HT1080 (cell line): Measurements from ENCODE around the gene GAGE12G. TPM values are rescaled to one million over a fixed set of nuclear protein-coding genes. Genes with fewer than 3 reads are reported as not detected.
"Not testable (repeated sequence)": the region's sequence is repeated elsewhere in the genome, so short reads cannot be mapped to it uniquely, and the experiment has no call there.

Source experiments
- DNase-seq: peaks from one replicate; pipeline ENCODE4 v3.0.0-alpha.2; 2015; ENCODE audit warnings: low read depth
- polyA plus RNA-seq, 2 experiments: library from polyadenylated mRNA; depleted of rRNA; stranded (reverse); fragments of >200 nt; gene quantifications; 2 replicates each; pipeline ENCODE4 v1.2.3, GENCODE V29; 2015
- small RNA-seq: library from RNA; depleted of rRNA; stranded (forward); fragments of <200 nt; gene quantifications from one replicate; pipeline ENCODE3, GENCODE V24; 2014
- total RNA-seq: library from RNA; depleted of rRNA; stranded (reverse); fragments of >200 nt; shearing (Covaris generic); gene quantifications from 2 replicates; pipeline ENCODE4 v1.2.3, GENCODE V29; 2014; rRNA removed

GAGE12G gene, protein sequence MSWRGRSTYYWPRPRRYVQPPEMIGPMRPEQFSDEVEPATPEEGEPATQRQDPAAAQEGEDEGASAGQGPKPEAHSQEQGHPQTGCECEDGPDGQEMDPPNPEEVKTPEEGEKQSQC
- not detected in 2 replicates for total RNA-seq
- 0.43 TPM in 1 of 2 replicates, not detected in the other for polyA plus RNA-seq (2015; cell fraction: cytosol; rRNA removed)
- polyA plus RNA-seq (2015; cell fraction: nucleus; rRNA removed), result not detected in 2 replicates

DNA sequence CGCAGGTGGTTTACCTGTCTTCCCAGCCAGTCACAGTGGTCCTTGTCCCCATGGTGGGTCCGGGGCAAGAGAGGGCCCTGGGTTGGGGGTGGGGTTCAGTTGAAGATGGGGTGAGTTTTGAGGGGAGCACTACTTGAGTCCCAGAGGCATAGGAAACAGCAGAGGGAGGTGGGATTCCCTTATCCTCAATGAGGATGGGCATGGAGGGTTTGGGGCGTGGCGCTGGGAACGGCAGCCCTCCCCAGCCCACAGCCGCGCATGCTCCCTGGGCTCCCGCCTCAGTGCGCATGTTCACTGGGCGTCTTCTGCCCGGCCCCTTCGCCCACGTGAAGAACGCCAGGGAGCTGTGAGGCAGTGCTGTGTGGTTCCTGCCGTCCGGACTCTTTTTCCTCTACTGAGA is at the start of gene GAGE12G:
TSS of gene GAGE12G (plus strand) at position 301 of the 400 bp plus-strand sequence. CDS start 1,155 bp downstream, outside the sequence.
- not testable (repeated sequence) for DNase-seq

DNA sequence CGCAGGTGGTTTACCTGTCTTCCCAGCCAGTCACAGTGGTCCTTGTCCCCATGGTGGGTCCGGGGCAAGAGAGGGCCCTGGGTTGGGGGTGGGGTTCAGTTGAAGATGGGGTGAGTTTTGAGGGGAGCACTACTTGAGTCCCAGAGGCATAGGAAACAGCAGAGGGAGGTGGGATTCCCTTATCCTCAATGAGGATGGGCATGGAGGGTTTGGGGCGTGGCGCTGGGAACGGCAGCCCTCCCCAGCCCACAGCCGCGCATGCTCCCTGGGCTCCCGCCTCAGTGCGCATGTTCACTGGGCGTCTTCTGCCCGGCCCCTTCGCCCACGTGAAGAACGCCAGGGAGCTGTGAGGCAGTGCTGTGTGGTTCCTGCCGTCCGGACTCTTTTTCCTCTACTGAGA is 38.3 kb upstream of the GAGE12G start, which contains the start of gene GAGE12C:
TSS of gene GAGE12C (plus strand) at position 301 of the 400 bp plus-strand sequence. CDS start 1,155 bp downstream, outside the sequence.
- DNase-seq, result not testable (repeated sequence)

DNA sequence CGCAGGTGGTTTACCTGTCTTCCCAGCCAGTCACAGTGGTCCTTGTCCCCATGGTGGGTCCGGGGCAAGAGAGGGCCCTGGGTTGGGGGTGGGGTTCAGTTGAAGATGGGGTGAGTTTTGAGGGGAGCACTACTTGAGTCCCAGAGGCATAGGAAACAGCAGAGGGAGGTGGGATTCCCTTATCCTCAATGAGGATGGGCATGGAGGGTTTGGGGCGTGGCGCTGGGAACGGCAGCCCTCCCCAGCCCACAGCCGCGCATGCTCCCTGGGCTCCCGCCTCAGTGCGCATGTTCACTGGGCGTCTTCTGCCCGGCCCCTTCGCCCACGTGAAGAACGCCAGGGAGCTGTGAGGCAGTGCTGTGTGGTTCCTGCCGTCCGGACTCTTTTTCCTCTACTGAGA is 28.8 kb upstream of the GAGE12G start, which contains the start of gene GAGE12D:
TSS of gene GAGE12D (plus strand) at position 301 of the 400 bp plus-strand sequence. CDS start 1,155 bp downstream, outside the sequence.
- DNase-seq, result not testable (repeated sequence)

DNA sequence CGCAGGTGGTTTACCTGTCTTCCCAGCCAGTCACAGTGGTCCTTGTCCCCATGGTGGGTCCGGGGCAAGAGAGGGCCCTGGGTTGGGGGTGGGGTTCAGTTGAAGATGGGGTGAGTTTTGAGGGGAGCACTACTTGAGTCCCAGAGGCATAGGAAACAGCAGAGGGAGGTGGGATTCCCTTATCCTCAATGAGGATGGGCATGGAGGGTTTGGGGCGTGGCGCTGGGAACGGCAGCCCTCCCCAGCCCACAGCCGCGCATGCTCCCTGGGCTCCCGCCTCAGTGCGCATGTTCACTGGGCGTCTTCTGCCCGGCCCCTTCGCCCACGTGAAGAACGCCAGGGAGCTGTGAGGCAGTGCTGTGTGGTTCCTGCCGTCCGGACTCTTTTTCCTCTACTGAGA is 19.2 kb upstream of the GAGE12G start, which contains the start of gene GAGE12E:
TSS of gene GAGE12E (plus strand) at position 301 of the 400 bp plus-strand sequence. CDS start 1,155 bp downstream, outside the sequence.
- DNase-seq, result not testable (repeated sequence)

DNA sequence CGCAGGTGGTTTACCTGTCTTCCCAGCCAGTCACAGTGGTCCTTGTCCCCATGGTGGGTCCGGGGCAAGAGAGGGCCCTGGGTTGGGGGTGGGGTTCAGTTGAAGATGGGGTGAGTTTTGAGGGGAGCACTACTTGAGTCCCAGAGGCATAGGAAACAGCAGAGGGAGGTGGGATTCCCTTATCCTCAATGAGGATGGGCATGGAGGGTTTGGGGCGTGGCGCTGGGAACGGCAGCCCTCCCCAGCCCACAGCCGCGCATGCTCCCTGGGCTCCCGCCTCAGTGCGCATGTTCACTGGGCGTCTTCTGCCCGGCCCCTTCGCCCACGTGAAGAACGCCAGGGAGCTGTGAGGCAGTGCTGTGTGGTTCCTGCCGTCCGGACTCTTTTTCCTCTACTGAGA is 9.7 kb upstream of the GAGE12G start, which contains the start of gene GAGE12F:
TSS of gene GAGE12F (plus strand) at position 301 of the 400 bp plus-strand sequence. CDS start 1,155 bp downstream, outside the sequence.
- DNase-seq, result not testable (repeated sequence)

DNA sequence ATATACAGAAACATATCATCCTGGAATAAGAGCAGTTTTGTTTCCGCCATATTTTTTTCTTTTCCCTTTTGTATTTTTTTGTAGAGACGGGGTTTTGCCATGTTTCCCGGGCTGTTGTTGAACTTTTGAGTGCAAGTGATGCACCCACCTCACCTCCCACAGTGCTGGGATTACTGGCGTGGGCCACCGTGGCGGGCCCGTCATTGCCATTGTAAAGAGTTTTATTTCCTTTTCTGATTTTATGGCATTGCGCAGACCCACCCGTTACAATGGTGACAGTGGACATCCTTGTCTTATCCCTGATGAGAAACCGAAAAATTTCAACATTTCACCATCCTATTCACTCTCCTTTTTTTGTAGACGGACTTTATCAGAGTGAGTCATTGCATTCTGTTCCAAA is 1.5 kb upstream of the GAGE12G start:
- not testable (repeated sequence) for DNase-seq

DNA sequence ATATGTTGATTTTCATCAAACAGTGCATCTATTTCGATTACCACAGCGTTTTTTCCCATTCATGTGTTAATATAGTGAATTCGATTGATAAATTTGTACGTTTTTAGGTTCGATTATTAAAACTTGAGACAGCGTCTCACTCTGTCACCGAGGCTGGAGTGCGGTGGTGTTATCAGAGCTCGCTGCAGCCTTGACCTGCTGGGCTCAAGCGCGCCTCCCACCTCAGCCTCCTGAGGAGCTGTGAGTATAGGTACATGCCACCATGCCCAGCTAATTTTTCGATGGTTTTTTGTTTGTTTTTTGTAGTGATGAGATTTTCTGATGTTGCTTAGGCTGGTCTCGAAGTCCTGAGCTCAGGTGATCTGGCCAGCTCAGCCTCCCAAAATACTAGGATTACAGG is 1.0 kb upstream of the GAGE12G start:
- DNase-seq, result not testable (repeated sequence)

DNA sequence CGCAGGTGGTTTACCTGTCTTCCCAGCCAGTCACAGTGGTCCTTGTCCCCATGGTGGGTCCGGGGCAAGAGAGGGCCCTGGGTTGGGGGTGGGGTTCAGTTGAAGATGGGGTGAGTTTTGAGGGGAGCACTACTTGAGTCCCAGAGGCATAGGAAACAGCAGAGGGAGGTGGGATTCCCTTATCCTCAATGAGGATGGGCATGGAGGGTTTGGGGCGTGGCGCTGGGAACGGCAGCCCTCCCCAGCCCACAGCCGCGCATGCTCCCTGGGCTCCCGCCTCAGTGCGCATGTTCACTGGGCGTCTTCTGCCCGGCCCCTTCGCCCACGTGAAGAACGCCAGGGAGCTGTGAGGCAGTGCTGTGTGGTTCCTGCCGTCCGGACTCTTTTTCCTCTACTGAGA is 9.4 kb downstream of the GAGE12G start, which contains the start of gene GAGE12H:
TSS of gene GAGE12H (plus strand) at position 301 of the 400 bp plus-strand sequence. CDS start 1,155 bp downstream, outside the sequence.
- not testable (repeated sequence) for DNase-seq

DNA sequence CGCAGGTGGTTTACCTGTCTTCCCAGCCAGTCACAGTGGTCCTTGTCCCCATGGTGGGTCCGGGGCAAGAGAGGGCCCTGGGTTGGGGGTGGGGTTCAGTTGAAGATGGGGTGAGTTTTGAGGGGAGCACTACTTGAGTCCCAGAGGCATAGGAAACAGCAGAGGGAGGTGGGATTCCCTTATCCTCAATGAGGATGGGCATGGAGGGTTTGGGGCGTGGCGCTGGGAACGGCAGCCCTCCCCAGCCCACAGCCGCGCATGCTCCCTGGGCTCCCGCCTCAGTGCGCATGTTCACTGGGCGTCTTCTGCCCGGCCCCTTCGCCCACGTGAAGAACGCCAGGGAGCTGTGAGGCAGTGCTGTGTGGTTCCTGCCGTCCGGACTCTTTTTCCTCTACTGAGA is 19.0 kb downstream of the GAGE12G start, which contains the start of gene GAGE2A:
TSS of gene GAGE2A (plus strand) at position 301 of the 400 bp plus-strand sequence. CDS start 1,155 bp downstream, outside the sequence.
- DNase-seq, result not testable (repeated sequence)

DNA sequence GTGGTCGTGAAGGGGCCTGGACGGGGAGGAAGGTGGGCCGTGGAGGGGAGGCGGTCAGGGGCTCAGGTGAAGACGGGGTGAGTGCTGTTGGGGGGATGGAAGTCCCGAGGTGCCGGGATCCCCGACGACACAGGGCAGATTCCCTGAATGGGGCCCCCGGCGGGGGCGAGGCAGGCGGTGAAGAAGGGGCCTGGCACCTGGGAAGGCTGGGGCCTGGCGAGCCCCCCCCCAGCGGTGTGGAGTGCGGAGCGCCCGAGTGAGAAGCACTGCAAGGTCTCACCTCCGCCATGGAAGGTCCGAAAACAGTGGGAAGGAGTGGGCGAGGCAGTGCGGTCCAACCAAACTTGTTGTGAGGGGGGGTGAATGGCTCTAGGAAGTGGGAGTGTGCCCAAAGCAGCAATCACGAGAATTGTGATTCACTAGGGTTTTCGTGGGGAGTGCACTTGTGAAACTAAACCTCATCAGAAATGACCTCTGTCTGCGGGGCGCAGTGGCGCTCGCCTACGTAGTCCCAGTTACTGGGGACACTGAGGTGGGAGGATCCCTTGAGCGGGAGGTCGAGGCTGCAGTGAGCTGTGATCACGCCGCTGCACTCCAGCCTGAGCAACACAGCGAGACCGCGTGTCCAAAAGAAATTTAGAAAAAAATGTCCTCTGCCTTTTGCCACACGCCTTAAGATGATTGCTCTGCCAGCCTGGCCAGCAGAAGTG is 19.7 kb downstream of the GAGE12G start:
- not testable (repeated sequence) for DNase-seq

DNA sequence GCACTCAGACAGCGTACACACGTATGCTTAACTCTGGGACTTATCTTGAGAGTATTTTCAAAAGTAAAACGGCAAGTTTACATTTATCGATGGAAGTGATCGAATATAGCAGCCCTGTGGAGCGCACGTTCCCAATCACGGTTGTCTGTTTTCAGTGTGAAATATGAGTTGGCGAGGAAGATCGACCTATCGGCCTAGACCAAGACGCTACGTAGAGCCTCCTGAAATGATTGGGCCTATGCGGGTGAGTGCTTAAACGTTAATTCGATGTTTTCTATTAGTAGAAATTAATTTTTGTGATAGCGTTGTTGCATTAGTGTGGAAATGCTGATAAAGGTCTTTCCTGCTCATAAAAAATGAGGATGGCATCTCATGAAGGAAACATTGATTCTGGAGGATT is 20.3 kb downstream of the GAGE12G start:
- DNase-seq, result not testable (repeated sequence)

DNA sequence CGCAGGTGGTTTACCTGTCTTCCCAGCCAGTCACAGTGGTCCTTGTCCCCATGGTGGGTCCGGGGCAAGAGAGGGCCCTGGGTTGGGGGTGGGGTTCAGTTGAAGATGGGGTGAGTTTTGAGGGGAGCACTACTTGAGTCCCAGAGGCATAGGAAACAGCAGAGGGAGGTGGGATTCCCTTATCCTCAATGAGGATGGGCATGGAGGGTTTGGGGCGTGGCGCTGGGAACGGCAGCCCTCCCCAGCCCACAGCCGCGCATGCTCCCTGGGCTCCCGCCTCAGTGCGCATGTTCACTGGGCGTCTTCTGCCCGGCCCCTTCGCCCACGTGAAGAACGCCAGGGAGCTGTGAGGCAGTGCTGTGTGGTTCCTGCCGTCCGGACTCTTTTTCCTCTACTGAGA is 28.5 kb downstream of the GAGE12G start, which contains the start of gene GAGE1:
TSS of gene GAGE1 (plus strand) at position 301 of the 400 bp plus-strand sequence. CDS start 1,155 bp downstream, outside the sequence.
- DNase-seq, result not testable (repeated sequence)

DNA sequence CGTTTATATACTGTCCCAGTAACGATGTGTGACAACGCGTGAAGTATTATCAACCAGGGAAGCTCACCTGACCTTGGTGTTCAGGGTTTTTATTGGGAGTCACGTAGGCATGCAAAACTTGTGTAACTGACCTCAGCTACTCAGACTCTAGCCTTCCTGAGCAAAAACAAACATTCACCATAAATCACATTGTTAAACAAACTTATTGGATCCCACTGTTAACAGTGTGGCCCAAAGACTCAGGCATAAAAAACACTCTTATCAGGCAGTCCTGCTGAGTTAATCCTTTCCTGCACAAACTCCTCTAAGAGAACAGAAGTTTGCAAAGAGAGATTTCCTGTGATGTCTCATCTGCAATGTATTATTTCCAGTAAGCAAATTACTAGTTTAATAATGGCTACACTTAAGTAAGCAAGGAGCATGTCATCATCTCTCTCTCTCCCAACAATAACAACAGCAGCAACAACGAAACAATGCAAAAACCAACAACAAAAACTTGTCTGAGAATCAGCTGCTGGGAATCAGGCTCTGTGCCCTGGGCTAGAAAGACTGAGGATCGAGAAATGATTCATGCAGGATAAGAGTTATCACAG is 40.6 kb downstream of the GAGE12G start:
- no peak for DNase-seq

DNA sequence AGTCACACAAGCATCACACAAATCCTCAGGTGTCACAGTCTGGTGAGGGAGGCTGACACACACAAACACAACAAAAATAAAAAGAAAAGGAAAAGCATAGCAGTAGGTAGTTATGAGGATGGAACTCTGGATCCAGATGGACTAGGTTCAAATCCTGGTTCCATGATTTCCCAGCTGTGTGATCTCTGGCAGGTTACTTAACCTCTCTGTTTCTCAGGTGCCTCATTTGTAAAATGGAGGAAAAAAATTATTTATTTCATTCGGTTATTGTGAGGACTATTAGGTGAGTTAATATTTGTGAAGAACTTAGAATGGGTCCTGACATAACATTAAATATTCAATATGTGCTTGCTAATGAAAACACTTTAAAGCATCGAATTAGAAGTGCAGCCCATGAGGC is 48.4 kb downstream of the GAGE12G start:
- no peak for DNase-seq

Small RNA genes lying within 50 kb of the gene (small RNA-seq; reads per million reads assigned to genes)
- not detected for gene GAGE12B

Other genes with a start within 250 kb of the GAGE12G start
- 0.69 TPM in 1 of 2 replicates, not detected in the other for gene GAGE12J, start 248.4 kb upstream of the GAGE12G start, total RNA-seq
- 9.9 TPM in 1 of 2 replicates, not detected in the other for gene GAGE13, start 238.8 kb upstream of the GAGE12G start, total RNA-seq
- not detected in 2 replicates for gene GAGE12C, start 38.2 kb upstream of the GAGE12G start, total RNA-seq
- not detected in 2 replicates for gene GAGE12D, start 28.7 kb upstream of the GAGE12G start, total RNA-seq
- gene GAGE12E, start 19.1 kb upstream of the GAGE12G start, total RNA-seq, result not detected in 2 replicates
- not detected in 2 replicates for gene GAGE12F, start 9.6 kb upstream of the GAGE12G start, total RNA-seq
- not detected in 2 replicates for gene GAGE12H, start 9.5 kb downstream of the GAGE12G start, total RNA-seq
- gene GAGE2A, start 19.1 kb downstream of the GAGE12G start, total RNA-seq, result 5.9 and 15.7 TPM in 2 replicates
- 40.0 and 84.7 TPM in 2 replicates for gene GAGE1, start 28.6 kb downstream of the GAGE12G start, total RNA-seq
- 12.3 and 18.1 TPM in 2 replicates for gene PAGE1, start 125.6 kb downstream of the GAGE12G start, total RNA-seq